GM12878 (cell line): Measurements from ENCODE around the gene CHD5. TPM values are rescaled to one million over a fixed set of nuclear protein-coding genes. Genes with fewer than 3 reads are reported as not detected.

ENCODE experiments used
- BACH1 ChIP-seq: fragments of 450-650 bp; IDR thresholded peaks from 2 replicates; pipeline ENCODE4 v1.6.1; 2017; ENCODE audit warnings: mild to moderate bottlenecking, borderline replicate concordance
- BCLAF1 ChIP-seq: fragments of 450-650 bp; IDR thresholded peaks from 2 replicates; pipeline ENCODE4 v1.6.1; 2017; ENCODE audit warnings: antibody characterized with exemption, mild to moderate bottlenecking, moderate library complexity
- CBX5 ChIP-seq: sonication (generic); IDR thresholded peaks from 2 replicates; pipeline ENCODE4 v1.6.1; 2016; ENCODE audit warnings: low read depth, moderate library complexity, mild to moderate bottlenecking, inconsistent platforms
- CEBPB ChIP-seq, 2 experiments: fragments of 150-350 bp in 1 of 2; IDR thresholded peaks; 2 replicates each; pipeline ENCODE4 v1.6.1; 2012 to 2014; ENCODE audit warnings: low read depth in 2 of 2, low read length in 2 of 2, borderline replicate concordance in 1 of 2, inconsistent platforms in 1 of 2
- CHD1 ChIP-seq: IDR thresholded peaks from 2 replicates; pipeline ENCODE4 v1.6.1; 2012; ENCODE audit warnings: low read depth, low read length, improper control_type of control experiment
- KLF5 ChIP-seq: fragments of 450-650 bp; IDR thresholded peaks from 2 replicates; pipeline ENCODE4 v1.6.1; 2014; ENCODE audit warnings: mild to moderate bottlenecking; ENCODE audit not compliant: partially characterized antibody
- MTA3 ChIP-seq: IDR thresholded peaks from 2 replicates; pipeline ENCODE4 v1.6.1; 2012; ENCODE audit warnings: low read length, inconsistent platforms, borderline replicate concordance
- MXI1 ChIP-seq: fragments of 150-350 bp; IDR thresholded peaks from 2 replicates; pipeline ENCODE4 v1.6.1; 2011; ENCODE audit warnings: low read depth, mild to moderate bottlenecking, inconsistent platforms, low read length, improper control_type of control experiment
- NFXL1 ChIP-seq: fragments of 450-650 bp; IDR thresholded peaks from 2 replicates; pipeline ENCODE4 v1.6.1; 2017; ENCODE audit warnings: antibody characterized with exemption, mild to moderate bottlenecking, borderline replicate concordance
- RCOR1 ChIP-seq: conservative IDR thresholded peaks from 2 replicates; pipeline ENCODE4 v1.6.1; 2012; ENCODE audit warnings: low read depth, low read length, improper control_type of control experiment
- SREBF1 ChIP-seq: IDR thresholded peaks from 2 replicates; pipeline ENCODE4 v1.6.1; 2012; ENCODE audit warnings: mild to moderate bottlenecking, low read length
- STAT1 ChIP-seq: fragments of 450-650 bp; conservative IDR thresholded peaks from 2 replicates; pipeline ENCODE4 v1.6.1; 2014; ENCODE audit warnings: antibody characterized with exemption, mild to moderate bottlenecking
- WRNIP1 ChIP-seq: IDR thresholded peaks from 2 replicates; pipeline ENCODE4 v1.6.1; 2011; ENCODE audit warnings: low read depth, low read length, improper control_type of control experiment, borderline replicate concordance
- ZBTB40 ChIP-seq: fragments of 450-650 bp; IDR thresholded peaks from 2 replicates; pipeline ENCODE4 v1.6.1; 2016; ENCODE audit warnings: mild to moderate bottlenecking, moderate library complexity, borderline replicate concordance
- ZNF622 ChIP-seq: fragments of 450-650 bp; IDR thresholded peaks from 2 replicates; pipeline ENCODE4 v1.6.1; 2017; ENCODE audit warnings: mild to moderate bottlenecking, inconsistent platforms
- polyA plus RNA-seq, 11 experiments: library from polyadenylated mRNA; depleted of rRNA in 4 of 11; unstranded in 6 of 11; stranded (reverse) in 5 of 11; fragments of >200 nt; fragmentation: Nextera tagmentation in 4 of 11; fragmentation: Illumina TruSeq in 1 of 11; extraction: Ambion mirVana in 4 of 11; extraction: Trizol in 1 of 11; gene quantifications; 1 replicate in 1 of 11; 2 replicates in 10 of 11; pipeline versions ENCODE4 v1.2.1 to v1.2.3, GENCODE V29; 2011 to 2016; ENCODE audit warnings: inconsistent platforms in 2 of 11, missing spikeins in 2 of 11, low read depth in 1 of 11
- total RNA-seq, 4 experiments: library from RNA; depleted of rRNA in 3 of 4; stranded (reverse); fragments of >200 nt in 3 of 4; fragmentation: Illumina TruSeq in 1 of 4; extraction: Trizol in 1 of 4; gene quantifications; 2 replicates each; pipeline versions ENCODE4 v1.2.1 to v1.2.3, GENCODE V29; 2013 to 2021
- TF ChIP-seq, protein P1 (sequence below): fragments of 150-350 bp; IDR thresholded peaks from 2 replicates; pipeline ENCODE4 v1.6.1; 2014; ENCODE audit warnings: mild to moderate bottlenecking, low read depth, low read length
- TF ChIP-seq, protein P2 (sequence below): IDR thresholded peaks from 2 replicates; pipeline ENCODE4 v1.6.1; 2011; ENCODE audit warnings: low read depth, mild to moderate bottlenecking, low read length, moderate library complexity, borderline replicate concordance; ENCODE audit errors: extremely low read depth

CHD5 gene
- total and polyA plus RNA-seq, 10 of the 15 experiments (the other 5 are each of a cell fraction or from before 2014, with no cell fraction given): 0.03 to 0.49 (median 0.13) TPM; not detected in 3

GRCh38 chr1:6224718-6225117, 44.6 kb upstream of the CHD5 start (continued):
- TF ChIP-seq, protein P1, sequence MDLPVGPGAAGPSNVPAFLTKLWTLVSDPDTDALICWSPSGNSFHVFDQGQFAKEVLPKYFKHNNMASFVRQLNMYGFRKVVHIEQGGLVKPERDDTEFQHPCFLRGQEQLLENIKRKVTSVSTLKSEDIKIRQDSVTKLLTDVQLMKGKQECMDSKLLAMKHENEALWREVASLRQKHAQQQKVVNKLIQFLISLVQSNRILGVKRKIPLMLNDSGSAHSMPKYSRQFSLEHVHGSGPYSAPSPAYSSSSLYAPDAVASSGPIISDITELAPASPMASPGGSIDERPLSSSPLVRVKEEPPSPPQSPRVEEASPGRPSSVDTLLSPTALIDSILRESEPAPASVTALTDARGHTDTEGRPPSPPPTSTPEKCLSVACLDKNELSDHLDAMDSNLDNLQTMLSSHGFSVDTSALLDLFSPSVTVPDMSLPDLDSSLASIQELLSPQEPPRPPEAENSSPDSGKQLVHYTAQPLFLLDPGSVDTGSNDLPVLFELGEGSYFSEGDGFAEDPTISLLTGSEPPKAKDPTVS: no peak
- TF ChIP-seq RCOR1 (no peak), ZNF622 (no peak), KLF5 (no peak), CBX5 (no peak), STAT1 (no peak), MTA3 (no peak), MXI1 (no peak), SREBF1 (no peak), CEBPB (IDR thresholded peaks at IDR 0.05; ENCODE audit: borderline replicate concordance in 1 of 2, low read depth in 2 of 2, low read length in 2 of 2) (no peak), NFXL1 (no peak), BCLAF1 (no peak), CHD1 (no peak), ZBTB40 (no peak), WRNIP1 (no peak), BACH1 (no peak)
- TF ChIP-seq, protein P2, sequence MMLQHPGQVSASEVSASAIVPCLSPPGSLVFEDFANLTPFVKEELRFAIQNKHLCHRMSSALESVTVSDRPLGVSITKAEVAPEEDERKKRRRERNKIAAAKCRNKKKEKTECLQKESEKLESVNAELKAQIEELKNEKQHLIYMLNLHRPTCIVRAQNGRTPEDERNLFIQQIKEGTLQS: no peak
